Right cardiac atrium (tissue), 5 donors: ENCODE data around the gene DNAH12. TPM values are rescaled to one million over a fixed set of nuclear protein-coding genes. Genes with fewer than 3 reads are reported as not detected.
"Not testable (repeated sequence)": the region's sequence is repeated elsewhere in the genome, so short reads cannot be mapped to it uniquely, and the experiment has no call there.

Experiments used
- ATAC-seq, 2 donors: fragments of 200-7000 bp; cut with Tn5 transposase; one replicate each; pipeline versions ENCODE4 v1.8.0 to v1.9.1; 2020; ENCODE audit warnings: moderate library complexity in 2 of 2, mild to moderate bottlenecking in 1 of 2
- DNase-seq, 3 donors: peaks; one replicate each; pipeline ENCODE4 v3.0.0-alpha.2; 2020
- H3K27ac ChIP-seq: one replicate; pipeline ENCODE4 v1.5.1; 2013; ENCODE audit warnings: mild to moderate bottlenecking, low read length, control low read depth, moderate library complexity
- H3K27me3 ChIP-seq: one replicate; pipeline ENCODE4 v1.6.1; 2013; ENCODE audit not compliant: control insufficient read depth, insufficient read depth
- H3K4me1 ChIP-seq: one replicate; pipeline ENCODE4 v1.6.1; 2013; ENCODE audit warnings: low read length; ENCODE audit not compliant: control insufficient read depth, insufficient read depth
- H3K4me3 ChIP-seq: one replicate; pipeline ENCODE4 v1.5.1; 2013; ENCODE audit warnings: low read length, control low read depth
- H3K9me3 ChIP-seq: one replicate; pipeline ENCODE4 v1.6.1; 2013; ENCODE audit warnings: low read length; ENCODE audit not compliant: control insufficient read depth
- WGBS: extraction: QIAGEN DNeasy Blood & Tissue Kit; methylation state at CpG from one replicate; pipeline ENCODE4 v1.1.7; 2013; 5-methylcytosine and 5-hydroxymethylcytosine counted together
- intact Hi-C, 4 donors: fragments of 100-400 bp; cut with DNase I; formaldehyde crosslinking; loops; one replicate each; pipeline versions ENCODE4 v1.11.0 to v1.14.0; 2022 to 2023
- polyA plus RNA-seq: library from polyadenylated mRNA; stranded (reverse); fragments of 200-250 nt; gene quantifications from one replicate; pipeline ENCODE4 v1.2.3, GENCODE V29; 2013
- total RNA-seq, 4 donors: library from RNA; stranded (reverse); fragmentation: NEBNext Ultra II Directional; extraction: Animal tissue kit (Norgen Biotek cat#: 25700); gene quantifications; one replicate each; pipeline ENCODE4 v1.2.1, GENCODE V29; 2021
- donor health status: healthy with polysubstance abuse.
- donor health status: DM: no; HTN: yes; CAD: no.
- donor health status: DM: no; HTN: no; CAD: no.
- donor health status: DM: no; HTN: yes; CAD: no; lungs with severe emphysema.
- donor health status: DM: yes; HTN: yes; CAD: no.

The DNAH12 gene
- total and polyA plus RNA-seq, 5 donors: 0.06 to 0.19 (median 0.09) TPM; not detected in 2

GRCh38 chr3:57518276-57518915 is 25.7 kb downstream of the DNAH12 start:
- H3K27ac ChIP-seq: no peak overlapping the region
- no peaks in the 10 kb centered on the region for H3K9me3 ChIP-seq
- no peaks in the 10 kb centered on the region for H3K4me1 ChIP-seq
- no peak overlapping the region for H3K4me3 ChIP-seq
- intact Hi-C loops: no loop called here
- ATAC-seq (no peak), DNase-seq (no peak)
- WGBS: 50% methylated on average over 3 of the region's 3 CpGs
- H3K27me3 ChIP-seq: no peaks in the 10 kb centered on the region

GRCh38 chr3:57512166-57512565 is 32.0 kb downstream of the DNAH12 start:
- no peaks in the 10 kb centered on the region for H3K4me1 ChIP-seq
- H3K4me3 ChIP-seq: no peak overlapping the region
- 51% methylated on average over 2 of the region's 2 CpGs for WGBS
- intact Hi-C loops: no loop called here
- no peaks in the 10 kb centered on the region for H3K27me3 ChIP-seq
- no peak for ATAC-seq
- H3K9me3 ChIP-seq: no peaks in the 10 kb centered on the region
- H3K27ac ChIP-seq: no peak overlapping the region
- DNase-seq: no peak

GRCh38 chr3:57505901-57506300 is 38.2 kb downstream of the DNAH12 start:
- intact Hi-C loops: no loop called here
- no peaks in the 10 kb centered on the region for H3K27me3 ChIP-seq
- no peaks in the 10 kb centered on the region for H3K4me1 ChIP-seq
- H3K27ac ChIP-seq: no peak overlapping the region
- H3K9me3 ChIP-seq: no peaks in the 10 kb centered on the region
- no peak overlapping the region for H3K4me3 ChIP-seq
- ATAC-seq (no peak), DNase-seq (no peak)
- 86% methylated on average over 1 of the region's 1 CpG for WGBS

- Histone ChIP-seq H3K27me3 (no peaks in the 10 kb centered on the region), H3K4me3 (no peak overlapping the region), H3K27ac (no peak overlapping the region), H3K9me3 (no peaks in the 10 kb centered on the region), H3K4me1 (no peaks in the 10 kb centered on the region)
- DNase-seq: no peak
- ATAC-seq: peak in 1 of 2 donors; percentile 53
- intact Hi-C loops: no loop called here
- WGBS: 23% methylated on average over 2 of the region's 2 CpGs
Observed at GRCh38 chr3:57500506-57500905, 43.6 kb downstream of the DNAH12 start.

GRCh38 chr3:57497904-57498303 is 46.2 kb downstream of the DNAH12 start:
- Histone ChIP-seq H3K27ac (no peak overlapping the region), H3K27me3 (no peaks in the 10 kb centered on the region), H3K4me3 (no peak overlapping the region), H3K4me1 (no peaks in the 10 kb centered on the region), H3K9me3 (no peaks in the 10 kb centered on the region)
- DNase-seq (no peak), ATAC-seq (no peak)
- intact Hi-C loops: no loop called here

GRCh38 chr3:57484563-57484962 is 59.6 kb downstream of the DNAH12 start:
- Histone ChIP-seq H3K27me3 (no peaks in the 10 kb centered on the region), H3K27ac (no peak overlapping the region), H3K4me3 (no peak overlapping the region), H3K9me3 (no peaks in the 10 kb centered on the region), H3K4me1 (no peaks in the 10 kb centered on the region)
- ATAC-seq (no peak), DNase-seq (no peak)
- intact Hi-C loops: no loop called here
- WGBS: 85% methylated on average over 1 of the region's 1 CpG

- H3K4me3 ChIP-seq, H3K4me1 ChIP-seq, H3K27me3 ChIP-seq, ATAC-seq, H3K27ac ChIP-seq, DNase-seq, intact Hi-C loops, H3K9me3 ChIP-seq: not testable (repeated sequence)
- WGBS: 94% methylated on average over 13 of the region's 13 CpGs
Observed at GRCh38 chr3:57477193-57477592, 67.0 kb downstream of the DNAH12 start.

GRCh38 chr3:57464801-57465200 is 79.3 kb downstream of the DNAH12 start:
- 72% methylated on average over 4 of the region's 4 CpGs for WGBS
- ATAC-seq (no peak), DNase-seq (no peak)
- Histone ChIP-seq H3K27me3 (no peaks in the 10 kb centered on the region), H3K27ac (no peak overlapping the region), H3K9me3 (no peaks in the 10 kb centered on the region), H3K4me3 (no peak overlapping the region), H3K4me1 (no peaks in the 10 kb centered on the region)
- intact Hi-C loops: no loop called here

- no peak overlapping the region for H3K4me3 ChIP-seq
- no peaks in the 10 kb centered on the region for H3K9me3 ChIP-seq
- 72% methylated on average over 3 of the region's 3 CpGs for WGBS
- ATAC-seq (no peak), DNase-seq (no peak)
- H3K27ac ChIP-seq: no peak overlapping the region
- intact Hi-C loops: no loop called here
- no peaks in the 10 kb centered on the region for H3K27me3 ChIP-seq
- no peaks in the 10 kb centered on the region for H3K4me1 ChIP-seq
Observed at GRCh38 chr3:57464011-57464410, 80.1 kb downstream of the DNAH12 start.

GRCh38 chr3:57451150-57451846 is 92.8 kb downstream of the DNAH12 start:
- no peak overlapping the region for H3K27ac ChIP-seq
- no peaks in the 10 kb centered on the region for H3K4me1 ChIP-seq
- no peak overlapping the region for H3K4me3 ChIP-seq
- H3K9me3 ChIP-seq: no peaks in the 10 kb centered on the region
- intact Hi-C loops: no loop called here
- whole genome bisulfite sequencing: 81% methylated on average over 14 of the region's 14 CpGs
- no peaks in the 10 kb centered on the region for H3K27me3 ChIP-seq
- DNase-seq (no peak), ATAC-seq (no peak)

- 93% methylated on average over 30 of the region's 33 CpGs for WGBS
Observed at GRCh38 chr3:57449276-57449847, 94.8 kb downstream of the DNAH12 start.

More at GRCh38 chr3:57449276-57449847, 94.8 kb downstream of the DNAH12 start:
- intact Hi-C loops, H3K27me3 ChIP-seq, H3K9me3 ChIP-seq, H3K27ac ChIP-seq, ATAC-seq, H3K4me3 ChIP-seq, DNase-seq, H3K4me1 ChIP-seq: not testable (repeated sequence)
